ENCODE results near the gene CLSTN2.
A peak's percentile ranks its signal among the peaks of the same experiment; 100 is the strongest.

The CLSTN2 gene

DNA sequence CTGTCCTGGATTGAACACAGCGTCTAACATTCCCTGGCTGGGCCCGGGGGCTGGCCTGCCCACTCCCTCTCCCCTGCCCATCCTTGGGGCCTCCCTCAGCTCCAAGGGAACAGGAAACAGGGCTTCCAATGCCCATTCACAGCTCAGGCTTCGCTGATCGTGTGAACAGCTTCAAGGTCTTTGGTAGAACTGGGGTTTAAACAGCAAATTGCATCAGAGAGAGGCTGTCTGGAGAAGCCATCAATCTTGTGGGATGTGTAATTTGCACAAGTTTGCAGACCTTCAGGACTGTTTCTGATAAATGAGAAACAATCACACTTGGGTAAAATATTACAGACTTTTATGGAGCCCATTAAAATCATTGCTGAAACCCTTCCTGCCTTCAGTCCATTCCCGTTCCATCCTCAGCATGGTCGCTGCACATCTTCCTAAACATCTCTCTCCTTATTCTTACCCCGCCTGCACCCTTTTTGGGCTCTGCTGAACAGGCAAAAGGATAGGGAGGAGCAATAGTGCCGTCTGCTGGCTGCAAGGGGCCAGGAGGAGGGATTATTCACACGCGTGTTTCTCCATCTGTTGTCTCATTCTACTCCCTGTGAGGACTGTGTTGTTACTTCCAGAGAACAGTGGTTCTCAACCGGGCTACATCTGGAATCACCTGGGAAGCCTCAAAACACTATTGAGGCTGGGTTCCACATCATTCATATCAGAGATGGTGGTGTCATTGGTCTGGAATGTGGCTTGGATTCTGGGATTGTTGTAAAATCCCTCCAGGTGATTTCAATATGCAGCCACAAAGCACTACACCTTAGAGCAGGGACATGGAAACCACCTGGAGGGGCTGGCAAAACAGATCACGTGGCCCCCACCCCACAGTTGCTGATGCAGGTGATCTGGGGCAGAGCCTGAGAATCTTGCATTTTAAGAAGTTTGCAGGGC is 116.3 kb downstream of the CLSTN2 start:
- no peak for DNase-seq (ENCODE audit: low read depth)
- H3K4me3 ChIP-seq (ENCODE audit: control insufficient read depth, low read depth, low read length), result no peak overlapping the region
- TF ChIP-seq, protein P1, sequence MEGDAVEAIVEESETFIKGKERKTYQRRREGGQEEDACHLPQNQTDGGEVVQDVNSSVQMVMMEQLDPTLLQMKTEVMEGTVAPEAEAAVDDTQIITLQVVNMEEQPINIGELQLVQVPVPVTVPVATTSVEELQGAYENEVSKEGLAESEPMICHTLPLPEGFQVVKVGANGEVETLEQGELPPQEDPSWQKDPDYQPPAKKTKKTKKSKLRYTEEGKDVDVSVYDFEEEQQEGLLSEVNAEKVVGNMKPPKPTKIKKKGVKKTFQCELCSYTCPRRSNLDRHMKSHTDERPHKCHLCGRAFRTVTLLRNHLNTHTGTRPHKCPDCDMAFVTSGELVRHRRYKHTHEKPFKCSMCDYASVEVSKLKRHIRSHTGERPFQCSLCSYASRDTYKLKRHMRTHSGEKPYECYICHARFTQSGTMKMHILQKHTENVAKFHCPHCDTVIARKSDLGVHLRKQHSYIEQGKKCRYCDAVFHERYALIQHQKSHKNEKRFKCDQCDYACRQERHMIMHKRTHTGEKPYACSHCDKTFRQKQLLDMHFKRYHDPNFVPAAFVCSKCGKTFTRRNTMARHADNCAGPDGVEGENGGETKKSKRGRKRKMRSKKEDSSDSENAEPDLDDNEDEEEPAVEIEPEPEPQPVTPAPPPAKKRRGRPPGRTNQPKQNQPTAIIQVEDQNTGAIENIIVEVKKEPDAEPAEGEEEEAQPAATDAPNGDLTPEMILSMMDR (IDR thresholded peaks at IDR 0.05; ENCODE audit: control insufficient read depth, insufficient read depth, low read depth, low read length, missing control alignments), result peak; percentile 27

DNA sequence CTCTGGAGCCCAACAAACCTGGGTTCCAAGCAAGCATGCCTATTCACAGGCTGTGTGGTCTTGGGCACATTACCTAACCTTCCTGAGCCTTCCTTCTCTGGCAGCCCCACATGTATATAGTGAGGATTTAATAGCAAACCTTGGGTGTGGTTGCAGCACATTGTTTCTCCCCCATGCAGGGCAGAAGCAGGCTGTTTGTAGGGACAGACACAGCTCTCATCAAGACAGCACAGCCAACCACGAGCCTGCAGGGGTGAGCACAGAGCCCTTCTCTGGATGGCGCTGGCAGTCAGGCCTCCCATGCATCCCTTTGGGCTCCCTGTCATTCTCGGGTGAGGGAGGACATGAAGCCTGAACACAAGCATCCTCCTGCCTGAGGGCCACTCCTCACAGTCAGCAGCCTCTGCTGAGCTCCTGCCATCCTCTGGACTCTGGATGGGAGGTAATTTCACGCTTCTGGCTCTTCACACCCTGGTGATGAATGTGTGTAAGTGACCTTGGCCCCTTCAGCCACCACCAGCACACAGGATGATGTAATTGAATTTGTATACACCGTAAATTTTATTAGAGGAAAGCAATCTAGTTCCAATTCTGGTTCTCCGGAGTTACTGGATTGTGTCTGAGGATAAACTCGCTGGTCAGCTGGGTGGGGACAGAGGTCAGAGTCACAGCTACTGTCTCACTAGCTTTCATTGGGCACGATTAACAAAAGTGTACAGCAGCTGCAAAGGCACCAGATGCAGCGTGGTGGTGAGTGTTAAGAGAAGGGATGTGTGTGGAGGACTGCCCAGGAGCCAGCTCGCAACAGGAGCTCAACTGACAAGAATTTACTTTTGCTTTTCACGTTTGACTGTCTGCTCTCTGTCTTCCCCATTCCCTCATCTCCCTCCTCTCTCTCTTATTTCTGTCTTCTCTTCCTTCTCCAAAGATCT is 118.1 kb downstream of the CLSTN2 start:
- DNase-seq (ENCODE audit: low read depth), result no peak
- H3K4me3 ChIP-seq (ENCODE audit: control insufficient read depth, low read depth, low read length), result no peak overlapping the region
- TF ChIP-seq, protein P1 (IDR thresholded peaks at IDR 0.05; ENCODE audit: control insufficient read depth, insufficient read depth, low read depth, low read length, missing control alignments), result no peak

DNA sequence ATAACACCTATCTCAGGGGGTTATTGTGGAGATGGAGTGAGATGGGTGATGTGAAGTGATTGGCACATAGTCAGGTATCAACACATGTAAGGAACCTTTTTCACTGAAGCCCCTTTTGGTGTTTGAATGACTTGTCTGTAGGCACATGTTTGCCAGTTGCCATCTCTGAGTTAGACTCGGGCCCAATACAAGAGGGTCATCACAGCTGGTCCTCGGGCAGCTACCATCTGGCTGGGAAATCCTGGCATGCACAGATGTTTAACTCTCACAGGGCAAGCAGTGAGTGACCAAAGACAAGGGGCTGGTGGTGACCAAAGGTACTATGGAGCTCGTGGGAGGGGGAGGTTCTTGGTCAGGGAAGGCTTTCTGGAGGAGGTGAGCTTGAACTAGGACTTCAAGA is 118.8 kb downstream of the CLSTN2 start:
- DNase-seq (ENCODE audit: low read depth), result no peak

DNA sequence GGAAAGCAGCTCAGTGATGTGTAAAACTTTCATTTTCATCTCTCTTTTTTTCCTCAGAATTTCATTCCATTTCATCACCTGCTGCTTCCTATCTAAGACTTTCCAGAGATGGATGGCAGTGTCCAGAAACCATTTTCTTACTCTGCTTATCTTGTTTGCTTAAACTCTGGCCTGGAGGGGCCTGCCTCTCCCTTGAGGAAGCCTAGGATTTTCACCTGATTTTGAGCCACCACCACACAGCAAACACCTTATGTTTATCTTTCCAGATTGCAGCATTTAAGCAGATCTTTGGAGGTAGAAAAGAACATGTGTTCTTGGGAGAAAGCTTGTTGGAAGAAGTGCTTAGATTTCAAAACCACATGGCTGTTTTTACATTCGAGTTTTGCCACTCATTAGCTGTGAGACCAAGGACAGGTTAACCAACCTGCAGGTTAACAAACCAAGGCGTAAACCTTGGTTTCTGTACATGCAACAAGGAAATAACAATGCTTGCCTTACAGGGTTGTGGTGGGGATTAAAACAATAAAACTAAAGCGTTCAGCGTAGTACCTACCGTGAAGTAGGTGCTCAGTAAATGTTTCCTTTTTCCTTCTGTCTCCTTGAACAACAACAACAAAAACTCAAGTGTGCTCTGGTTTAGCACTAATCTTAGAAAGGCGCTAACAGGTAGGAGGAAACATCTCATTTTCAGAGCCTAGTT is 120.3 kb downstream of the CLSTN2 start:
- DNase-seq (ENCODE audit: low read depth), result no peak
- H3K4me3 ChIP-seq (ENCODE audit: control insufficient read depth, low read depth, low read length), result no peak overlapping the region
- TF ChIP-seq, protein P1 (IDR thresholded peaks at IDR 0.05; ENCODE audit: control insufficient read depth, insufficient read depth, low read depth, low read length, missing control alignments), result no peak

More for the DNA sequence above, 118.8 kb downstream of the CLSTN2 start:
- TF ChIP-seq, protein P1 (IDR thresholded peaks at IDR 0.05; ENCODE audit: control insufficient read depth, insufficient read depth, low read depth, low read length, missing control alignments), result no peak
- no peak overlapping the region for H3K4me3 ChIP-seq (ENCODE audit: control insufficient read depth, low read depth, low read length)

DNA sequence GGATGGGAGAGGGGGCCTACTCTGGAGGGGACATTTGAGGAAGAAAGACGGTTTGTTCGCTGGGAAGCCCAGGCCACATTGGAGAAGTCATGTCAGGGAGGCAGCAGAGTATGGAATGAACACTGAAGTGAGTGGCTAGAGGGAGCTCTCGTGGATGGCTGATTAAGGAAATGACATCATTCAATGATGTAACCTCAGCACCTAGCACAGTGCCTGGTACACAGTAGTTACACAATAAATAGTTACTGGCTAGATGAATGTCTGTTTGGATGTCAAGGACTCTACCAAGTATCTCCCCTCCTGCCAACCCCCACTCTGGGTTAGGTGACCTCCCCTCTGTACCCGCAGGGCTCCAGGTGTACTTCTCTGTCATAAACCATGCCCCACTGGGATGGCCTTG is 121.1 kb downstream of the CLSTN2 start:
- DNase-seq (ENCODE audit: low read depth), result no peak
- TF ChIP-seq, protein P1 (IDR thresholded peaks at IDR 0.05; ENCODE audit: control insufficient read depth, insufficient read depth, low read depth, low read length, missing control alignments), result no peak
- no peak overlapping the region for H3K4me3 ChIP-seq (ENCODE audit: control insufficient read depth, low read depth, low read length)

DNA sequence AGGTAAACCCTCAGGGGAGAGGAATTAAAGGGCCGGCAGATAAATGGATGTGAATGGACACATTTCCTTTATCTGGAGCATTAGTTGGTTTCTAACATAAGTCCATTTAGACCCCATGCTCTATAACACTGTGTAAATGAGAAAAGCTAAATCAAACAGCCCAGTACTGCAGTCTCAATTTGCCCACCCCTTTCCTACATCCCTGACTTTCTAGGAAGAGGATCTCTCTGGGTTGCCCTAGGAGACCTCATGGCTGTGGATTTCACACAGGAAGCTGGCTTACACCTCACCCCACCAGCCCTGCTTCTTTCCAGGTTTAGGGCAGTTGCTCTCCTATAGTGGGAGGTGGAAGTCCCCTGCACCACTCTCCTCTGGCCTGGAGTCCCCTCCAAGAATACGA is 126.2 kb downstream of the CLSTN2 start:
- TF ChIP-seq, protein P1 (IDR thresholded peaks at IDR 0.05; ENCODE audit: control insufficient read depth, insufficient read depth, low read depth, low read length, missing control alignments), result no peak
- DNase-seq (ENCODE audit: low read depth), result no peak

More for the DNA sequence above, 126.2 kb downstream of the CLSTN2 start:
- no peak overlapping the region for H3K4me3 ChIP-seq (ENCODE audit: control insufficient read depth, low read depth, low read length)

All from AG09309 (cell line).